AG04450 (cell line): Measurements from ENCODE around the gene ADAP2. TPM values are rescaled to one million over a fixed set of nuclear protein-coding genes. Genes with fewer than 3 reads are reported as not detected.
A peak's percentile ranks its signal among the peaks of the same experiment; 100 is the strongest.
"Not testable (repeated sequence)": the region's sequence is repeated elsewhere in the genome, so short reads cannot be mapped to it uniquely, and the experiment has no call there.

Source experiments
- CTCF ChIA-PET: fragments of 300-600, 350-600 bp; formaldehyde crosslinking; extraction: SDS; loops from one replicate; lab custom pipeline; 2022; ENCODE audit warnings: antibody characterized with exemption, inconsistent platforms; lab: Charles Lee
- POLR2A ChIA-PET: fragments of 350-600 bp; formaldehyde crosslinking; extraction: SDS; loops from one replicate; lab custom pipeline; 2021; ENCODE audit warnings: antibody characterized with exemption, inconsistent platforms; lab: Yijun Ruan, JAX
- DNase-seq: peaks from one replicate; pipeline ENCODE4 v3.0.0-alpha.2; 2011; ENCODE audit warnings: low read depth, low spot score
- H3K27ac ChIP-seq: one replicate; pipeline ENCODE4 v1.5.1; 2012; ENCODE audit warnings: low read depth, low read length, control low read depth
- H3K27me3 ChIP-seq: one replicate; pipeline ENCODE4 v1.6.0; 2012; ENCODE audit warnings: low read length; ENCODE audit not compliant: control insufficient read depth, insufficient read depth
- H3K4me3 ChIP-seq: 2 replicates; pipeline ENCODE4 v1.5.1; 2011; ENCODE audit warnings: mild to moderate bottlenecking, low read depth, low read length, control low read depth
- H3K9me3 ChIP-seq: 2 replicates; pipeline ENCODE4 v1.5.1; 2012; ENCODE audit warnings: low read length; ENCODE audit not compliant: control insufficient read depth, insufficient read depth
- CTCF ChIP-seq: IDR thresholded peaks from 2 replicates; pipeline ENCODE4 v1.5.1; 2011; ENCODE audit warnings: low read depth, low read length, control low read depth, inconsistent platforms
- polyA plus RNA-seq: library from polyadenylated mRNA; depleted of rRNA; stranded (reverse); fragments of >200 nt; gene quantifications from 2 replicates; pipeline ENCODE4 v1.2.3, GENCODE V29; 2011

ADAP2 gene
- polyA plus RNA-seq, 1 experiment: 1.4 TPM

DNA sequence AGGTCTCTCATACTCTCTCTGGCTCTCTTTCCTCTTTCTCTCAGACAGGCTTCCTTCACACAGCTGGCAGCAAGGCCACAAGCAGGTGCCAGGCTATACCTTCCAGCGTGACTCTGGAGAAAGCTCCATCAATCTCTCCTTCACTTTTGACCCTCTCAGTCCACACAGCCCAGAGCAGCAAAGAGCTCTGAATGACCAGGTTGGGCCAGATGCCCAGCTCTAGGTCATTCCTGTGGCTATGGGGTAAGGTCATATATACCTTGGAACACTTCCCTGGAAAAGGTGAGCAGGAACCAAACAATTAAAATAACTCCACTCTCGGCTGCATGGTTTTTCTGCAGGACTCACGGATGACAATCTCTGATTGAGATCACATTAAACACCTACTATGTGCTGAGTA, 8.8 kb downstream of the ADAP2 start:
- DNase-seq: no peak
- POLR2A ChIA-PET: no interaction called here
- CTCF ChIA-PET: no interaction called here
- no peak overlapping the region for H3K4me3 ChIP-seq
- H3K27me3 ChIP-seq: no peaks in the 10 kb centered on the region
- H3K9me3 ChIP-seq: no peaks in the 10 kb centered on the region
- H3K27ac ChIP-seq: no peak overlapping the region
- no peak for TF ChIP-seq CTCF

DNA sequence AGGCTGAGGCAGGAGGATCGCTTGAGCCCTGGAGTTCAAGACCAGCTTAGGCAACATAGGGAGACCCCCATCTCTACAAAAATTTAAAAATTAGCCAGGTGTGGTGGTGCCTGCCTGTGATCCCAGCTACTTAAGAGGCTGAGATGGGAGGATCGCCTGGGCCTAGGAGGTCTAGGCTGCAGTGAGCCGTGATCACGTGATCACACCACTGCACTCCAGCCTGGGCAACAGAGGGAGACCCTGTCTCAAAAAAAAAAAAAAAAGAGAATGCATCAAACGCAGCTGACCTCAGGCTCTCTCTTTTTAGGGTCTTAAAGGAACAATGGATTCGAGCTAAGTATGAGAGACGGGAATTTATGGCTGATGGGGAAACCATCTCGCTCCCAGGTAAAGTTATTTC, 9.8 kb downstream of the ADAP2 start:
- POLR2A ChIA-PET: not testable (repeated sequence)
- CTCF ChIA-PET: interaction anchor here (0.6 kb wide), 1 partner anchor 327 kb away, joined by 3 read pairs; no protein-coding TSS in a partner anchor

GRCh38 chr17:30933966-30934365, 12.2 kb downstream of the ADAP2 start:
- no peak for DNase-seq
- H3K27ac ChIP-seq: no peak overlapping the region
- ChIA-PET CTCF (no interaction called here), POLR2A (no interaction called here)
- TF ChIP-seq CTCF: no peak
- no peaks in the 10 kb centered on the region for H3K27me3 ChIP-seq
- no peaks in the 10 kb centered on the region for H3K9me3 ChIP-seq
- H3K4me3 ChIP-seq: no peak overlapping the region

More for the DNA sequence above, 9.8 kb downstream of the ADAP2 start:
- not testable (repeated sequence) for H3K9me3 ChIP-seq, H3K27me3 ChIP-seq, DNase-seq, H3K4me3 ChIP-seq, H3K27ac ChIP-seq

- CTCF ChIA-PET: no interaction called here
- Histone ChIP-seq H3K27me3 (no peaks in the 10 kb centered on the region), H3K4me3 (no peak overlapping the region), H3K9me3 (no peaks in the 10 kb centered on the region), H3K27ac (no peak overlapping the region)
- DNase-seq: no peak
- TF ChIP-seq CTCF: no peak
- POLR2A ChIA-PET: no interaction called here
Measured at GRCh38 chr17:30939051-30939689, 17.4 kb downstream of the ADAP2 start.

DNA sequence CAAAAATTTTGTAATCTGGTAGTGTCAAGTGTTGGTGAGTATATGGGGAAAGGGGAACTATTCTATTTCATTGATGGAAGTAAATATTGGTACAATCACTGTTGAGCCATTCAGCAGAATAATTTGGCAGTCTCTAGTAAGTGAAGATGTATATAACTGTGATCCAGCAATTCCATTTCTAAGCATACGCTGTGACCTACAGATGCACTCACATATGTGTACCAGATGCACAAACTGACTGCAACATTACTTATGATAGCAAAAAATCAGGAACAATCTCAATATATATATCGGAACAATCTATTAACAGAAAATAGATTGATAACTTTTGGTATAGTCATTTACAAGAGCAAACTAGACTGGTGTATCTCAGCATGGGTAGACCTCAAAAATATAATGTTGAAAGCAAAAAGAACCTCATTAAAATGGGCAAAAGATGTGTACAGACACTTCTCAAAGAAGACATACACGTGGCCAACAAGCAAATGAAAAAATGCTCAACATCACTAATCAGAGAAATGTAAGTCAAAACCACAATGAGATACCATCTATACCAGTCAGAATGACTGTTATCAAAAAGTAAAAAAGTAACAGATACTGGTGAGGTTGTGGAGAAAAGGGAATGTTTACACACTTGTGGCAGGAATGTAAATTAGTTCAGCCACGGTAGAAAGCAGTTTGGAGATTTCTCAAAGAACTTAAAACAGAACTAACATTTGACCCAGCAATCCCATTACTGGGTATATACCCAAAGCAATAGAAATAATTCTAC, 20.7 kb downstream of the ADAP2 start:
- POLR2A ChIA-PET: no interaction called here
- Histone ChIP-seq H3K4me3 (no peak overlapping the region), H3K9me3 (no peaks in the 10 kb centered on the region), H3K27ac (no peak overlapping the region), H3K27me3 (no peaks in the 10 kb centered on the region)
- no peak for DNase-seq
- CTCF ChIA-PET: no interaction called here
- peak; percentile 44 for TF ChIP-seq CTCF
